Neuronal stem cell (in vitro differentiated cells): Measurements from ENCODE around the gene CYP4Z1. TPM values are rescaled to one million over a fixed set of nuclear protein-coding genes. Genes with fewer than 3 reads are reported as not detected.

Experiments
- DNase-seq: peaks from one replicate; pipeline ENCODE4 v3.0.0-alpha.2; 2013; ENCODE audit warnings: low spot score
- H2AFZ ChIP-seq: one replicate; pipeline ENCODE4 v1.6.1; 2013; ENCODE audit warnings: mild to moderate bottlenecking, low read length, inconsistent platforms
- H2AK5ac ChIP-seq: 2 replicates; pipeline ENCODE4 v1.6.1; 2013; ENCODE audit warnings: low read depth, mild to moderate bottlenecking, inconsistent platforms, low read length, moderate library complexity, mixed read lengths
- H2BK120ac ChIP-seq: 2 replicates; pipeline ENCODE4 v1.6.1; 2013; ENCODE audit warnings: low read depth, mild to moderate bottlenecking, inconsistent platforms, low read length, moderate library complexity, mixed read lengths
- H2BK12ac ChIP-seq: one replicate; pipeline ENCODE4 v1.6.1; 2013; ENCODE audit warnings: low read length, inconsistent platforms
- H2BK15ac ChIP-seq: 2 replicates; pipeline ENCODE4 v1.6.1; 2013; ENCODE audit warnings: mild to moderate bottlenecking, low read length, inconsistent platforms, mixed read lengths
- H2BK5ac ChIP-seq: one replicate; pipeline ENCODE4 v1.6.1; 2013; ENCODE audit warnings: inconsistent platforms, mild to moderate bottlenecking, low read length, moderate library complexity
- H3K14ac ChIP-seq: one replicate; pipeline ENCODE4 v1.6.1; 2013; ENCODE audit warnings: low read length, inconsistent platforms
- H3K18ac ChIP-seq: 2 replicates; pipeline ENCODE4 v1.6.1; 2013; ENCODE audit warnings: low read length, inconsistent platforms
- H3K23ac ChIP-seq: 2 replicates; pipeline ENCODE4 v1.6.1; 2013; ENCODE audit warnings: low read depth, mild to moderate bottlenecking, mixed read lengths, low read length, inconsistent platforms; ENCODE audit not compliant: poor library complexity
- H3K27ac ChIP-seq: replicated peaks from 3 replicates; pipeline ENCODE4 v1.5.1; 2013; ENCODE audit warnings: low read length, inconsistent platforms
- H3K27me3 ChIP-seq, 3 experiments: 2 replicates each; pipeline ENCODE4 v1.6.1; 2013; ENCODE audit warnings: low read length in 3 of 3, mild to moderate bottlenecking in 2 of 3, inconsistent platforms in 1 of 3, low read depth in 1 of 3, mixed read lengths in 1 of 3, moderate library complexity in 1 of 3; ENCODE audit not compliant: control insufficient read depth in 3 of 3, insufficient read depth in 3 of 3
- H3K36me3 ChIP-seq, 2 donors: replicated peaks in 1 of 2; 2 replicates each; pipeline ENCODE4 v1.6.1; 2013; ENCODE audit warnings: low read length in 2 of 2; ENCODE audit not compliant: control insufficient read depth in 2 of 2, insufficient read depth in 2 of 2
- H3K4ac ChIP-seq: 2 replicates; pipeline ENCODE4 v1.6.1; 2013; ENCODE audit warnings: inconsistent platforms, mild to moderate bottlenecking, low read length, moderate library complexity
- H3K4me1 ChIP-seq, 2 donors: 1 replicate in 1 of 2; 2 replicates in 1 of 2; pipeline ENCODE4 v1.6.1; 2013; ENCODE audit warnings: low read length in 2 of 2, low read depth in 1 of 2; ENCODE audit not compliant: control insufficient read depth in 2 of 2, insufficient read depth in 1 of 2
- H3K4me2 ChIP-seq: one replicate; pipeline ENCODE4 v1.6.1; 2013; ENCODE audit warnings: mild to moderate bottlenecking, low read length, inconsistent platforms; ENCODE audit not compliant: insufficient read depth, poor library complexity, severe bottlenecking
- H3K4me3 ChIP-seq, 2 donors: 2 replicates each; pipeline ENCODE4 v1.5.1; 2013; ENCODE audit warnings: low read length in 2 of 2, mild to moderate bottlenecking in 2 of 2, inconsistent platforms in 1 of 2, moderate library complexity in 1 of 2
- H3K79me1 ChIP-seq: one replicate; pipeline ENCODE4 v1.6.1; 2013; ENCODE audit warnings: low read depth, mild to moderate bottlenecking, inconsistent platforms, low read length, moderate library complexity
- H3K9ac ChIP-seq: one replicate; pipeline ENCODE4 v1.6.1; 2013; ENCODE audit warnings: mild to moderate bottlenecking, low read depth, low read length, inconsistent platforms; ENCODE audit not compliant: poor library complexity
- H3K9me3 ChIP-seq, 2 donors: replicated peaks in 1 of 2; 2 replicates each; pipeline versions ENCODE3 to v1.6.1; 2013; ENCODE audit warnings: low read length in 2 of 2, mild to moderate bottlenecking in 2 of 2, inconsistent platforms in 1 of 2, low read depth in 1 of 2, mixed read lengths in 1 of 2, moderate library complexity in 1 of 2; ENCODE audit not compliant: control insufficient read depth in 2 of 2, insufficient read depth in 1 of 2
- H4K8ac ChIP-seq: one replicate; pipeline ENCODE4 v1.6.1; 2013; ENCODE audit warnings: low read depth, mild to moderate bottlenecking, inconsistent platforms, low read length, moderate library complexity
- H4K91ac ChIP-seq: one replicate; pipeline ENCODE4 v1.6.1; 2013; ENCODE audit warnings: low read length, low read depth, mild to moderate bottlenecking, inconsistent platforms; ENCODE audit not compliant: poor library complexity
- WGBS, 2 donors: extraction: QIAGEN DNeasy Blood & Tissue Kit; methylation state at CpG; one replicate each; pipeline ENCODE4 v1.1.7; 2013; ENCODE audit warnings: missing lambda C conversion rate in 2 of 2, mixed read lengths in 1 of 2; ENCODE audit not compliant: insufficient read length in 2 of 2, insufficient replicate concordance in 1 of 2; ENCODE audit errors: extremely low coverage in 2 of 2; 5-methylcytosine and 5-hydroxymethylcytosine counted together
- polyA plus RNA-seq, 2 experiments: library from polyadenylated mRNA; stranded (reverse); fragments of 200-250 nt; gene quantifications; one replicate each; pipeline ENCODE4 v1.2.3, GENCODE V29; 2013

Gene CYP4Z1, protein sequence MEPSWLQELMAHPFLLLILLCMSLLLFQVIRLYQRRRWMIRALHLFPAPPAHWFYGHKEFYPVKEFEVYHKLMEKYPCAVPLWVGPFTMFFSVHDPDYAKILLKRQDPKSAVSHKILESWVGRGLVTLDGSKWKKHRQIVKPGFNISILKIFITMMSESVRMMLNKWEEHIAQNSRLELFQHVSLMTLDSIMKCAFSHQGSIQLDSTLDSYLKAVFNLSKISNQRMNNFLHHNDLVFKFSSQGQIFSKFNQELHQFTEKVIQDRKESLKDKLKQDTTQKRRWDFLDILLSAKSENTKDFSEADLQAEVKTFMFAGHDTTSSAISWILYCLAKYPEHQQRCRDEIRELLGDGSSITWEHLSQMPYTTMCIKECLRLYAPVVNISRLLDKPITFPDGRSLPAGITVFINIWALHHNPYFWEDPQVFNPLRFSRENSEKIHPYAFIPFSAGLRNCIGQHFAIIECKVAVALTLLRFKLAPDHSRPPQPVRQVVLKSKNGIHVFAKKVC
- not detected for polyA plus RNA-seq (2013, experiment 1 of 2)
- polyA plus RNA-seq (2013, experiment 2 of 2) = not detected

DNA sequence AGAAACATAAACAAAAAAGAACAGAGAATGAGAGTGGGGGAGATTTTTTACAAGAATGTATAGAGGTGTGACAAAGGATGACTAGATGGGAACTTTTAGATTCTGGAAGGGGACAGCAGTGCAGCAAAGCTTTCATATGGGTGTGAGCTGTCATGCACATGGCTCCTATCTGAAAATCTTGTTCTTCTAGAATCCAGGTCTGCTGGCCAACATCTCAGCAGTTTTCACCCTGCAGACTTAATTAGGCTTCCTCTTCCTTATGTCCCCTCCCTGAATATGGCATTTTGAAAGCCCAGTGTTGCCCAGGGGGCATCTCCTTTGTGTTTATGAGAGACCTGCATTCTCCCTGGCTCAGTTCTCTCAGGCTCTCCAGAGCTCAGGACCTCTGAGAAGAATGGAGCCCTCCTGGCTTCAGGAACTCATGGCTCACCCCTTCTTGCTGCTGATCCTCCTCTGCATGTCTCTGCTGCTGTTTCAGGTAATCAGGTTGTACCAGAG, at the start of gene CYP4Z1:
Gene CYP4Z1 (plus strand): TSS at position 135 of the 498 bp plus-strand sequence. CDS start 260 bp downstream, at position 395.
- no peaks in the 10 kb centered on the region for H3K4me1 ChIP-seq
- H2BK15ac ChIP-seq = no peak within 1 kb of the TSS
- H3K4me3 ChIP-seq = no peak within 1 kb of the TSS
- no peak within 1 kb of the TSS for H3K23ac ChIP-seq
- H2AK5ac ChIP-seq = no peak within 1 kb of the TSS
- H3K4me2 ChIP-seq = no peak within 1 kb of the TSS
- H3K4ac ChIP-seq = no peak within 1 kb of the TSS
- H2BK12ac ChIP-seq = no peak within 1 kb of the TSS
- no peak within 1 kb of the TSS for H4K91ac ChIP-seq
- H4K8ac ChIP-seq = no peak within 1 kb of the TSS
- no peaks in the 10 kb centered on the region for H3K27me3 ChIP-seq
- no peak within 1 kb of the TSS for H3K27ac ChIP-seq
- no peak within 1 kb of the TSS for H3K14ac ChIP-seq
- H3K9me3 ChIP-seq = no peaks in the 10 kb centered on the region
- no peak within 1 kb of the TSS for H3K9ac ChIP-seq
- no peak within 1 kb of the TSS for H2BK120ac ChIP-seq
- no peak within 1 kb of the TSS for H3K18ac ChIP-seq
- H3K36me3 ChIP-seq = no peaks in the 10 kb centered on the region
- no peak within 1 kb of the TSS for H2BK5ac ChIP-seq
- no peak for DNase-seq
- no peaks in the 10 kb centered on the region for H3K79me1 ChIP-seq
- H2AFZ ChIP-seq = no peak within 1 kb of the TSS

DNA sequence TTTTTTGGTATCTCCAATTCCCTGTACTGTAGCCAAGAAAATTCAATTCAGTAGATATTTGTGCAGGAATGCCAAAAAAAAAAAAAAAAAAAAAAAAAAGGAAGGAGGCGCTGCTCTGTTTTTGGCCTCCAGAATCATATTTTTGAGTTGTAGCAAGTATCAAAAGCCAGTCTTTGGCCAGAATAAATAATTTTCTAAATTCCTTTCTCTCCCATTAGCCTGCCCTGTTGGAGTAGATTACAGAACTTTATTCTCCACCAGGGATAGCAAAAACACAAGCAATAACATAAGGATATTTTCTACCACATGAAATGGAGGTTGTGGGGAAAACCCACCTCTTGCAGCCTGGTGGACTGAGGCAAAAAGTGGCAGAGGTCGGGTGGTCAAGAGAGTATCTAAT, 46.0 kb upstream of the CYP4Z1 start:
- Histone ChIP-seq H2BK12ac (no peak overlapping the region), H2AFZ (no peak overlapping the region), H4K91ac (no peak overlapping the region), H3K9ac (no peak overlapping the region), H3K9me3 (no peaks in the 10 kb centered on the region), H3K36me3 (no peaks in the 10 kb centered on the region), H2BK15ac (no peak overlapping the region), H2BK5ac (no peak overlapping the region), H3K18ac (no peak overlapping the region), H3K23ac (no peak overlapping the region), H3K4ac (no peak overlapping the region), H3K4me3 (no peak overlapping the region), H2AK5ac (no peak overlapping the region), H2BK120ac (no peak overlapping the region), H3K4me1 (peaks cover 0 to 3% of the 10 kb centered on the region in 2 donors), H3K4me2 (no peak overlapping the region), H3K14ac (no peak overlapping the region), H3K27ac (no peak overlapping the region), H3K79me1 (no peaks in the 10 kb centered on the region), H3K27me3 (peaks cover 0 to 45% (median 15%) of the 10 kb centered on the region in 3 experiments), H4K8ac (no peak overlapping the region)
- DNase-seq = no peak
- WGBS, 2 donors = no CpG with 5 or more reads among the region's 2 CpGs

- peak within 1 kb of the TSS; percentile 88 for H3K18ac ChIP-seq
- H3K27me3 ChIP-seq = peaks cover 0 to 42% (median 15%) of the 10 kb centered on the region in 3 experiments
- no peak for DNase-seq
- H2AK5ac ChIP-seq = no peak within 1 kb of the TSS
- H4K8ac ChIP-seq = no peak within 1 kb of the TSS
- no peak within 1 kb of the TSS for H2BK12ac ChIP-seq
- H2BK120ac ChIP-seq = no peak within 1 kb of the TSS
- H4K91ac ChIP-seq = no peak within 1 kb of the TSS
- H3K14ac ChIP-seq = no peak within 1 kb of the TSS
- H3K27ac ChIP-seq = no peak within 1 kb of the TSS
- peak within 1 kb of the TSS; percentile 74 for H3K23ac ChIP-seq
- H3K79me1 ChIP-seq = no peaks in the 10 kb centered on the region
- peak within 1 kb of the TSS in 1 of 2 donors; percentile 79 for H3K4me3 ChIP-seq
- peak within 1 kb of the TSS; percentile 57 for H2AFZ ChIP-seq
- peak within 1 kb of the TSS; percentile 95 for H3K4me2 ChIP-seq
- WGBS, 2 donors = no CpG with 5 or more reads among the region's 49 CpGs
- no peaks in the 10 kb centered on the region for H3K9me3 ChIP-seq
- H2BK15ac ChIP-seq = no peak within 1 kb of the TSS
- no peaks in the 10 kb centered on the region for H3K36me3 ChIP-seq
- H3K9ac ChIP-seq = peak within 1 kb of the TSS; percentile 74
- peaks cover 0 to 3% of the 10 kb centered on the region in 2 donors for H3K4me1 ChIP-seq
- no peak within 1 kb of the TSS for H3K4ac ChIP-seq
- no peak within 1 kb of the TSS for H2BK5ac ChIP-seq
Measured at GRCh38 chr1:47023268-47024140, 43.5 kb upstream of the CYP4Z1 start, which contains the start of gene CYP4X1. Gene CYP4X1, plus strand, starts transcription at chr1:47023669. Its CDS starts 149 bp downstream, at chr1:47023818.
